Middle frontal gyrus (tissue), 1 donor: Measurements from ENCODE around the gene HIF1A.

Source experiments
- DNase-seq: peaks from one replicate; pipeline ENCODE4 v3.0.0-alpha.2; 2015; ENCODE audit warnings: low spot score; ENCODE audit errors: extremely low spot score

HIF1A gene

GRCh38 chr14:61769893-61770292, 74.6 kb downstream of the HIF1A start:
- DNase-seq = no peak

- DNase-seq = no peak
These were observed 79.5 kb downstream of the HIF1A start for GRCh38 chr14:61774861-61775260.

- no peak for DNase-seq
These were observed 84.8 kb downstream of the HIF1A start for GRCh38 chr14:61780125-61780524.

- DNase-seq = no peak
These were observed 102.0 kb downstream of the HIF1A start for GRCh38 chr14:61797309-61797708.
